ENCODE data around the gene C2CD3.

C2CD3 gene

GRCh38 chr11:73977856-73978519 is 192.8 kb downstream of the C2CD3 start:
- no peak for DNase-seq

- no peak for DNase-seq
Measured at GRCh38 chr11:73976451-73977151, 194.2 kb downstream of the C2CD3 start.

GRCh38 chr11:73975479-73975757 is 195.4 kb downstream of the C2CD3 start:
- no peak for DNase-seq

GRCh38 chr11:73974604-73975478 is 196.0 kb downstream of the C2CD3 start:
- no peak for DNase-seq

GRCh38 chr11:73972620-73973449 is 198.0 kb downstream of the C2CD3 start:
- no peak for DNase-seq

GRCh38 chr11:73972187-73972586 is 198.6 kb downstream of the C2CD3 start:
- no peak for DNase-seq

- no peak for DNase-seq
Measured at GRCh38 chr11:73971175-73971719, 199.6 kb downstream of the C2CD3 start.

- no peak for DNase-seq
Measured at GRCh38 chr11:73969991-73970800, 200.6 kb downstream of the C2CD3 start.

- no peak for DNase-seq
Measured at GRCh38 chr11:73969091-73969490, 201.7 kb downstream of the C2CD3 start.

- DNase-seq, result no peak
Measured at GRCh38 chr11:73968356-73968966, 202.3 kb downstream of the C2CD3 start.

- DNase-seq, result no peak
Measured at GRCh38 chr11:73965764-73966121, 205.1 kb downstream of the C2CD3 start.

GRCh38 chr11:73965076-73965763 is 205.6 kb downstream of the C2CD3 start:
- DNase-seq, result no peak

- no peak for DNase-seq
Measured at GRCh38 chr11:73963861-73964260, 206.9 kb downstream of the C2CD3 start.

Data from T-helper 9 cell (primary cell).